ENCODE measurements around the gene PCBP1. TPM values are rescaled to one million over a fixed set of nuclear protein-coding genes. Genes with fewer than 3 reads are reported as not detected.

The PCBP1 gene
- total RNA-seq, 1 experiment from 2014 or later: 135 TPM

GRCh38 chr2:70073493-70073892 lies 13.8 kb upstream of the PCBP1 start:
- no peak for DNase-seq (ENCODE audit: low read depth)
- in situ Hi-C loops (cut with HindIII; ENCODE audit: low pct_unique_long_range_greater_than_20kb, low sequenced_read_pairs): no loop called here

DNA sequence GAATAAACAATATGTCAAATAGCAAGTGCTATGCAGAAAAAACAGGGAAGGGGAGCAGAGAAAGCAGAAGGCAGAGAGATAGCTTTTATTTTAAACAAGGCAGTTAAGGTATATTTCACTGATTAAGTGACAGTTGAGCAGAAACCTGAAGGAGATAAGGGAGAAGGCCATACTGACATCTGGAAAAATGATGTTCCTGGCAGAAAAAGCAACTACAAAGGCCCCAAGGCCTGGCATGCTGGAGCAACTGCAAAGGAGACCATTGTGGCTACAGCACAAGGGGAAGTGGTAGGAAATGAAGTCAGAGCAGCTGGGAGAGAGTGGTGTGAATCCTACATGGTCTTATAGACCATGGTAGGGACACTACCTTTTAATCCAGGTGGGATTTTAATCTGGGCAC lies 8.9 kb upstream of the PCBP1 start:
- in situ Hi-C loops (cut with HindIII; ENCODE audit: low pct_unique_long_range_greater_than_20kb, low sequenced_read_pairs): no loop called here
- DNase-seq (ENCODE audit: low read depth): no peak

- DNase-seq (ENCODE audit: low read depth): no peak
- in situ Hi-C loops (cut with HindIII; ENCODE audit: low pct_unique_long_range_greater_than_20kb, low sequenced_read_pairs): no loop called here
Measured at GRCh38 chr2:70080610-70081200, 6.6 kb upstream of the PCBP1 start.

- in situ Hi-C loops (cut with HindIII; ENCODE audit: low pct_unique_long_range_greater_than_20kb, low sequenced_read_pairs): no loop called here
- DNase-seq (ENCODE audit: low read depth): no peak
Measured at GRCh38 chr2:70081221-70081620, 6.1 kb upstream of the PCBP1 start.

GRCh38 chr2:70083344-70084156 lies 3.7 kb upstream of the PCBP1 start:
- peak; percentile 67 for DNase-seq (ENCODE audit: low read depth)
- in situ Hi-C loops (cut with HindIII; ENCODE audit: low pct_unique_long_range_greater_than_20kb, low sequenced_read_pairs): no loop called here

DNA sequence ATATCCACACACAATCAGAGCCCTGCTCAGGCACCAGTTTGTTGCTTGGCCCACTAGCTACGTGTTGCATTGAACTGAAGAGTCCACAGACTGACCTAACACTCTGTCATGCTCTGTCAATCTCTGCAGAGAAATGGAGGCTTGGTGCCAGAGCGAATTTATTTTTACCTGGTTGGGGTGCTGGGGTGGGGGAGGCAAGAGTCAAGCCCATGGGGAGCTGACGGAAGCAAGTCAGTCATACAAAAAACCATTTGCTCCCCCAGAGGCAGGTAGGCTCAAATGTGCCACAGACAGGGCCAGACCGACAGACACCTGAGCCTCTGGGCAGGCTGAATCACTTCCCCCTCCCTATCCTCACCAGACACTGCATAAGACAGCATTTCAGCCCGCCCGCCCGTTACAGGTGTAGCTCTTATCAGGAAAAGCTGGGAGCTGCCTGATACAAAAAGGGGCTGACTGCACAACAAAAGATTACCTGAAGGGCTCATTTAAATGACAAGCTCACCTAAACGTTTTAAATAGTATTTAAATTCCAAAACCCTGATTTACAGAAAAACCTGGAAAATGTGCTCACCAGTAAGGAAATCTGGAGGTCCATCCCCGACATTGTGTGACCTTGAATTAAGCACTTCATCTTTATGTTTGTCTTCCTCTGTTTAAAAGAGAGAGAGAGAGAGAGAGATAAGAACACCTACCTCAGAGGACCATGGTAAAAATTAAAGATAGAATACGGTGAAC lies 2.1 kb upstream of the PCBP1 start:
- in situ Hi-C loops (cut with HindIII; ENCODE audit: low pct_unique_long_range_greater_than_20kb, low sequenced_read_pairs): no loop called here

GRCh38 chr2:70085711-70086277 lies 1.5 kb upstream of the PCBP1 start:
- DNase-seq (ENCODE audit: low read depth): peak; percentile 23
- in situ Hi-C loops (cut with HindIII; ENCODE audit: low pct_unique_long_range_greater_than_20kb, low sequenced_read_pairs): no loop called here

More for the DNA sequence above, 2.1 kb upstream of the PCBP1 start:
- DNase-seq (ENCODE audit: low read depth): peak; percentile 31

- in situ Hi-C loops (cut with HindIII; ENCODE audit: low pct_unique_long_range_greater_than_20kb, low sequenced_read_pairs): no loop called here
- DNase-seq (ENCODE audit: low read depth): peak; percentile 87
Measured at GRCh38 chr2:70086278-70086837, 919 bp upstream of the PCBP1 start.

GRCh38 chr2:70087702-70088597 lies 673 bp downstream of the PCBP1 start:
- in situ Hi-C loops (cut with HindIII; ENCODE audit: low pct_unique_long_range_greater_than_20kb, low sequenced_read_pairs): no loop called here
- peak; percentile 68 for DNase-seq (ENCODE audit: low read depth)

- no peak for DNase-seq (ENCODE audit: low read depth)
- in situ Hi-C loops (cut with HindIII; ENCODE audit: low pct_unique_long_range_greater_than_20kb, low sequenced_read_pairs): no loop called here
Measured at GRCh38 chr2:70088598-70089219, 1.4 kb downstream of the PCBP1 start.

- in situ Hi-C loops (cut with HindIII; ENCODE audit: low pct_unique_long_range_greater_than_20kb, low sequenced_read_pairs): no loop called here
- DNase-seq (ENCODE audit: low read depth): peak; percentile 65
Measured at GRCh38 chr2:70089220-70089982, 2.1 kb downstream of the PCBP1 start.

- no peak for DNase-seq (ENCODE audit: low read depth)
- in situ Hi-C loops (cut with HindIII; ENCODE audit: low pct_unique_long_range_greater_than_20kb, low sequenced_read_pairs): no loop called here
Measured at GRCh38 chr2:70089983-70090525, 2.8 kb downstream of the PCBP1 start.

- no peak for DNase-seq (ENCODE audit: low read depth)
- in situ Hi-C loops (cut with HindIII; ENCODE audit: low pct_unique_long_range_greater_than_20kb, low sequenced_read_pairs): no loop called here
Measured at GRCh38 chr2:70090706-70091334, 3.5 kb downstream of the PCBP1 start.

DNA sequence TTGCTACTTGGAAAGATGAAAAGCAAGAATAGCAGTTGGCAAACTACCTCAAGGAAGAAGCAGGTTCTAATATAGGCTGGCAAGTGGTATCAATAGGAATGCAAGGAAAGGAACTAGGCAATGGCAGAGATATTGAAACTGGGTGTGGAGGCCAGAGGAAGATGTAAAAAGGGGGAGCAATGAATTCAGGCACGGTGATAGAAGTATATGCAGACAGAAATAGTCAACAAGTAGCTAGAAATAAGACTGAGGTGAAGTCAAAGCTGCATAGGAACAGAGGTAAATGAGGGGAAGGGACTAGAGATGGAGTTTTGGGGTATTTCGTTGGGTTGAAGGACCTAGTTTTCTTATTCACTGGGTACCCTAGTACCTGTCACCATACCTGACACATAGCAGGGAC lies 4.1 kb downstream of the PCBP1 start:
- in situ Hi-C loops (cut with HindIII; ENCODE audit: low pct_unique_long_range_greater_than_20kb, low sequenced_read_pairs): no loop called here
- DNase-seq (ENCODE audit: low read depth): no peak

- in situ Hi-C loops (cut with HindIII; ENCODE audit: low pct_unique_long_range_greater_than_20kb, low sequenced_read_pairs): no loop called here
- DNase-seq (ENCODE audit: low read depth): no peak
Measured at GRCh38 chr2:70091816-70092215, 4.5 kb downstream of the PCBP1 start.

All from Caki2 (cell line).